HG03066 (cell line): Measurements from ENCODE around the gene TMEM52B.

Source experiments
- ATAC-seq: cut with Tn5 transposase; IDR thresholded peaks from one replicate; pipeline ENCODE4 v1.9.1; 2021; ENCODE audit warnings: low read depth; ENCODE audit not compliant: unreplicated experiment

TMEM52B gene

GRCh38 chr12:10178821-10179220 is at the start of gene TMEM52B:
Gene TMEM52B, plus strand, starts transcription at chr12:10179032. Its CDS starts 543 bp downstream, at chr12:10179575.
- no peak for ATAC-seq

- ATAC-seq, result peak; percentile 66
Measured at GRCh38 chr12:10130042-10130441, 48.8 kb upstream of the TMEM52B start, which contains the start of gene CLEC7A. Gene CLEC7A, minus strand, starts transcription at chr12:10130199. Its CDS starts 117 bp downstream, at chr12:10130082.

DNA sequence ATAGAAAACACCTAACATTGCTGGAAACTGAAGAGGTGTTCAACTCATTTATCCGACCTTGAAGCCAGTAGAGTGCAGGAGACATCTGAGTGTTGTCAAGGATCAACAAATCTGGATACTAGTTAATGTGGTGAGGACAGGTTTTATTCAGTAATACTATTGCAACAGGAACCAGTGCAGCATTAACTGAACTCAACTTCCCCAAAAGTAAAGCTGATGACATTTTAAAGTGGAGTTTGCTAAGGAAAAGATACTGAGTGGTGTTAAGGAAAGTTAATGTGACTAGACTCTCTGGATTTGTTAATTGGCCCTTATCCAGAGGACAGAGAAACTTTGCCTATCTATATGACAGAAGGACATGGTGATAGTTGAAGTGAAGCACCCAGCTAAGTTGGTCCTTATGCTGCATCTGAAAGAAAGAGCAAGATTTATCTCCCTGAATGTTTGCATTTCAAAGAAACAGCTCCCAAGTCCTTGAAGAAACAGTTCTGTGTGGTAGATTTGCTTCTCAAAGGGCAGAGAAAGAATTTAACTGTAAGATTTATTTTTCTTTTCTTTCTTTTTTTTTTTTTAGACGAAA is 47.6 kb upstream of the TMEM52B start:
- no peak for ATAC-seq

GRCh38 chr12:10132850-10133370 is 45.9 kb upstream of the TMEM52B start:
- no peak for ATAC-seq

GRCh38 chr12:10135126-10135525 is 43.7 kb upstream of the TMEM52B start:
- ATAC-seq, result no peak

- ATAC-seq, result no peak
Measured at GRCh38 chr12:10136637-10137205, 42.1 kb upstream of the TMEM52B start.

GRCh38 chr12:10140001-10140400 is 38.8 kb upstream of the TMEM52B start:
- ATAC-seq, result no peak

DNA sequence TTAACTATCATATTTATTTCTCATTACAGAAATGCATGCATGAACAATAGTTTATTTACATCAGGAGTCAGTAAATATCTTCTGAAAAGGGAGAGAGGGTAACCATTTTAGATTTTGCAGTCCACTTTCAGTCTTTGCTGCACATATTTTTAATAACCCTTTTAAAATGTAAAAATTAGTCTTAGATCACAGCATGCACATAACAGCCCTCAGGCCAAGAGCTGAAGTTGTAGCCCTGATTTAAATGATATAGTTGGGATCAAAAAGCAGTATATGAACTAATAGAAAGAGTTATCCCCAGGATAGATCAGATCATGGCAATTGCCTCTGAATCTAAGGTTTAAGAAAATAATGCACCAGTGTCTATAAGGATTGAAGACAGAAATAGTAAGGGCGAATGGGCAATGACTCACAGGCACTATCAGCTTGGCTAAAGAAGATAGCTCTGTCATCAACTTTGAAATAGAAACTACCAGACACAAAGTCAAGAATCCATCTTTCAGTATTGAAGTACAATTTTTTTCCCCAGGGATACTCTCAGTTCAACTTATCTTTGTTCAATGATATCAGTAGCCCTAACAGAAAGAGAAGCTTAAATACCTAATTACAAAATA is 35.7 kb upstream of the TMEM52B start:
- no peak for ATAC-seq

DNA sequence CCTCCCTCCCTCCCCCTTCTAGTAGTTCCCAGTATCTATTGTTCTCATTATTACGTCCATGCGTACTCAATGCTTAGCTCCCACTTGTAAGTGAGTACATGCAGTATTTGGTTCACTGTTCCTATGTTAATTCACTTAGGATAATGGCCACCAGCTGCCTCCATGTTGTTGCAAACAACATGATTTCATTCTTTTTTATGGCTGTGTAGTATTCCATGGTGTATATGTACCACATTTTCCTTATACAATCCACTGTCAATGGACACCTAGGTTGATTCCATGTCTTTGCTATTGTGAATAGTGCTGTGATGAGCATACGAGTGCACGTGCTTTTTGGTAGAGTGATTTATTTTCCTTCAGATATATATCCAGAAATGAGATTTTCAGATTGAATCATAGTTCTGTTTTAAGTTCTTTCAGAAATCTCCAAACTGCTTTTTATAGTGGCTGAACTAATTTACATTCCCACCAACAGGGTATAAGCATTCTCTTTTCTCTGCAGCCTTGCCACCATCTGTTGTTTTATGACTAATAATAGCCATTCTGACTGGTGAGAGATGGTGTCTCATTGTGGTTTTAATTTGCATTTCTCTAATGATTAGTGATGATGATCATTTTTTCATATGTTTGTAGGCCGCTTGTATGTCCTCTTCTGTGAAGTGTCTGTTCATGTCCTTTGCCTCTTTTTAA is 31.0 kb upstream of the TMEM52B start:
- ATAC-seq, result peak; percentile 73

DNA sequence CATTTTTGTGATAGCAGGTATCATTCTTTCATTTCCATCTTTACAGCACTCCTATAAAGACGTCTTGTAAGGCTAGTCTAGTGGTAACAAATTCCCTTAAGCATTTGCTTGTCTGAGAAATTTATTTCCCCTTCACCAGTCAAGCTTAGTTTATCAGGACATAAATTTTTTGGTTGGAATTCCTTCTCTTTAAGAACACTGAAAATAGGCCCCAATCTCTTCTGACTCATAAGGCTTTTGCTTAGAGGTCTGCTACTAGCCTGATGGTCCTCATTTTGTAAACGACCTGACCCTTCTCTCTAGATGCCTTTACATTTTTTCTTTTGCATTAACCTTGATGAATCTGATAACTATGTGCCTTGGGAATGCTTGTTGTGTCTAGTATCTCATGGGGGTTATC is 27.2 kb upstream of the TMEM52B start:
- no peak for ATAC-seq

DNA sequence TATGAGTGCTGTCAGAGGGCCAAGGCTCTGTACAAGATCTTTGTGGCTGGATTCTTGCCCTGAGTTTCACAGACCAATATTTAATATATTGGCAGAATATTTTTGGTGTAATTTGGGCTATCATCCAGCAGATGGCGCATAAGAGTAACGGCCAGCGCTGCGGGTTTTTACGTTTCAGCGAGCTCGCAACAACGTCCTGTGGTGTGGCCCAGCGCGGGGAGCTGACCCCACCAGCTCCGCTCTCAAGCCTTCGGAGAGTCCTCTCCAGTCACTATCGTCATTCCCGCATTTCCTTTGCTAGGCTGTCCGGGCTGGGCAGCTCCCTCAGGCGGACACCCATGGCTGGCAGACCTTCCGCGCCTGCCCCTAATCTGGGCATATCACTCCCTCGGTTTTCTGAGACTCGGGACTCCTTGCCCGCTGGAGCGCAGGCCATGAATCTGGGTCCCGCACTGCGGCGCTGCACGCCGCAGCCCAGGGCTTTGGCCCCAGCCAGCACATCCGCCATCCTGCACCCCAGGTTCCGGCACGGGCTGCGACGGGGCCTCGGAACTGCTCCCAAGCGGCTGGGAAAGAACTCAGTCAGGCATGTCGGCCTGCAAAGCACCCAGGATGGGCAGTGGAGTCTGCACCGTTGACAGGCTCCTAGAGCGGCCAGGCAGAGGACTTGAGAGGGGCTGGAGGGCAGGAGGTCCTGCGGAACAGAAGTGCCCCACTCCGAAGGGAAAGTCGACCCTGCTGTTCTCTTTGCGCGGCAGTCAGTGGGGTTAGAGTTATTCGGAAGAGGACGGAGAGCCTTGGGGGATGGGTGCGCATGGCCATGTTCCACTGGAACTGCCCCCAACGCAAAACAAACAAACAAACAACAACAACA is 25.3 kb upstream of the TMEM52B start:
- ATAC-seq, result peak; percentile 66

- ATAC-seq, result no peak
Measured at GRCh38 chr12:10154145-10154496, 24.7 kb upstream of the TMEM52B start.

DNA sequence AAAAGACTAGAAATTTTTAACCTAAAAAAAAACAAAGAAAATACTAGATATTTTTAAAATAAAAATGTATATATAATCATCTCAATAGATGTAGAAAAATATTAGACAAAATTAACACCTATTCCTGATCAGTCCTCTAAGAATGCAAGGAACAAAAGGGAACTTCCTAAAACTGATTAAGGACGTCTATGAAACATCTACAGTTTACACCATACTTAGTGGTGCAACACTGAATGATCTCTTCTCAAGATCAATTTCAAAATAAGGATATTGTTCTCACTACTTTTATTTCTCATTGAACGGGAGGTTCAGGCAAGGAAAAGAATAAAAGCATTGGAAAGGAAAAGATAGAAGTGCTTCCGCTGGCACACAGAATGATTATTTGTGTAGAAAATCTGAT is 22.9 kb upstream of the TMEM52B start:
- no peak for ATAC-seq

- ATAC-seq, result no peak
Measured at GRCh38 chr12:10158406-10158805, 20.4 kb upstream of the TMEM52B start.

- ATAC-seq, result no peak
Measured at GRCh38 chr12:10159280-10159679, 19.6 kb upstream of the TMEM52B start.

DNA sequence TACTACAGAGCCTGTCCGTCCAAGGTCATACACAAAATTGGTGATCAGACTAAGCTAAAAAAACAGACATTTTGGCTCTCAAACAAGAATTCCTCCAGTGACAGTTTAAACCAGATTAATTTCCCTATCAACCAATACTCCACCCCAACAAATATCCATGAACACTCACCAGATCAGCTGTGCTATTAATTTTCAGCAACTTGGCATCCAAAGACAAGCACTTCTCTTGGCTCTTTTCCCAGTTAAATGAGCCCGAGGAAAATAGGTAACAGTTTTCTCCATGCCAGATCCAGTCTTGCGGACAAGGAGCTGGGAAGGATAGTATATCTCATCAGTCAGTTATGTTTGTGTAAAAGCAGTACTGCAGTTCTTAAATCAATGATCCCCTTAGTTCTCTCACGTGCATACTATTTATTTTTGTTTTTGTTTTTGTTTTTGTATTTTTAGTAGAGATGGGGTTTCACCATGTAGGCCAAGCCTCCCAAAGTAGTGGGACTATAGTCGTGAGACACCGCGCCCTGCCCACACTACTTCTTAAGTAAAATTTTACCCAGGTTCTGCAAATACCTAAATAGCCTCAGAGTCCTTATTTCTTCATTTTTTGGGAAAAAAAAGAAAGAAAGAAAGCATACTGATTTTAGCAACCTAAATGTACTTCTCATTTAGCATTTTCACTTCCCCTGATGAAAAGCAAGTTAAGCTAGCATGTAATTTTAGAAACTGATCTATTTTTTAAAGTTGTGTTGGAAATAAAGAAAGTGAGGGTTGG is 18.0 kb upstream of the TMEM52B start:
- ATAC-seq, result no peak

- no peak for ATAC-seq
Measured at GRCh38 chr12:10163084-10163483, 15.7 kb upstream of the TMEM52B start.

DNA sequence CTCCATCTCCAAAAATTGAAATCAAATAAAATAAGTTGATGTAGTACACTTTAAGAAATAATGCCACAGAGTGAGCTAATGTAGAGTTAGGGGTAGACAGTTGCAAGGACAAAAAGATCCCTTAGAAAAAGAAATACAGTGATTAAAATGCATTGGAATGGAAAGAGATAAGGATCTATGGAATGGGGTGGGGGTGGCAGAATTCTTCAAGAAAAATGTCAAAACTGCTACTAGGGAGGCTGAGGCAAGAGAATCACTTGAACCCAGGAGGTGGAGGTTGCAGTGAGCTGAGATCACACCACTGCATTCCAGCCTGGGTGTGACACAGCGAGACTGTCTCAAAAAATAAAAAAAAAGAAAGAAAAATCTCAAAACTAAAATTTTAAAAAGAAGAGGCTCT is 13.4 kb upstream of the TMEM52B start:
- ATAC-seq, result no peak

GRCh38 chr12:10167599-10167998 is 11.2 kb upstream of the TMEM52B start:
- ATAC-seq, result no peak

GRCh38 chr12:10169104-10169503 is 9.7 kb upstream of the TMEM52B start:
- ATAC-seq, result no peak
